DND-41 (cell line): ENCODE measurements around the gene NAGLU.

Experiments used
- ATAC-seq: fragments of 200-7000 bp; cut with Tn5 transposase; 3 replicates; pipeline ENCODE4 v1.9.1; 2021; ENCODE audit warnings: low read depth; ENCODE audit not compliant: insufficient read depth
- DNase-seq: peaks from one replicate; pipeline ENCODE4 v3.0.0-alpha.2; 2020
- H2AFZ ChIP-seq: 2 replicates; pipeline ENCODE4 v1.6.0; 2012; ENCODE audit warnings: low read depth, low read length
- H3K27ac ChIP-seq: 2 replicates; pipeline ENCODE4 v1.5.1; 2012; ENCODE audit warnings: low read length, inconsistent platforms
- H3K27me3 ChIP-seq: fragments of 200-600 bp; sonication (generic); 2 replicates; pipeline ENCODE4 v1.6.0; 2012; ENCODE audit warnings: low read length, mild to moderate bottlenecking, inconsistent platforms; ENCODE audit not compliant: insufficient read depth, poor library complexity
- H3K36me3 ChIP-seq: 2 replicates; pipeline ENCODE4 v1.5.1; 2012; ENCODE audit warnings: low read length, inconsistent platforms; ENCODE audit not compliant: insufficient read depth
- H3K4me1 ChIP-seq: 2 replicates; pipeline ENCODE4 v1.5.1; 2012; ENCODE audit warnings: mild to moderate bottlenecking, low read length; ENCODE audit not compliant: insufficient read depth
- H3K4me2 ChIP-seq: 2 replicates; pipeline ENCODE4 v1.6.0; 2012; ENCODE audit warnings: mild to moderate bottlenecking, moderate library complexity, low read length, inconsistent platforms; ENCODE audit not compliant: insufficient read depth
- H3K4me3 ChIP-seq, 2 experiments: fragments of 200-600 bp in 1 of 2; shearing (Covaris generic) in 1 of 2; 2 replicates each; pipeline ENCODE4 v1.5.1; 2012 to 2016; ENCODE audit warnings: inconsistent platforms in 2 of 2, low read length in 2 of 2, mild to moderate bottlenecking in 2 of 2, low read depth in 1 of 2, moderate library complexity in 1 of 2
- H3K79me2 ChIP-seq: 2 replicates; pipeline ENCODE4 v1.6.0; 2012; ENCODE audit warnings: low read length, inconsistent platforms; ENCODE audit not compliant: insufficient read depth
- H3K9ac ChIP-seq: 2 replicates; pipeline ENCODE4 v1.6.0; 2012; ENCODE audit warnings: low read depth, mild to moderate bottlenecking, inconsistent platforms, low read length, moderate library complexity
- H3K9me3 ChIP-seq: 2 replicates; pipeline ENCODE4 v1.5.1; 2012; ENCODE audit warnings: low read length, moderate library complexity, mild to moderate bottlenecking, inconsistent platforms; ENCODE audit not compliant: insufficient read depth, severe bottlenecking
- H4K20me1 ChIP-seq: 2 replicates; pipeline ENCODE4 v1.6.0; 2012; ENCODE audit warnings: low read length; ENCODE audit not compliant: insufficient read depth
- EZH2 ChIP-seq: IDR thresholded peaks from 3 replicates; pipeline ENCODE4 v1.6.1; 2012; ENCODE audit warnings: borderline replicate concordance, low read depth, mild to moderate bottlenecking, moderate library complexity, low read length, inconsistent platforms; ENCODE audit not compliant: severe bottlenecking
- TF ChIP-seq, protein P1 (sequence below): IDR thresholded peaks from 2 replicates; pipeline ENCODE4 v1.5.1; 2012; ENCODE audit warnings: borderline replicate concordance, low read length, moderate library complexity, mild to moderate bottlenecking; ENCODE audit not compliant: poor library complexity, severe bottlenecking; ENCODE audit errors: extremely low read depth

NAGLU gene

DNA sequence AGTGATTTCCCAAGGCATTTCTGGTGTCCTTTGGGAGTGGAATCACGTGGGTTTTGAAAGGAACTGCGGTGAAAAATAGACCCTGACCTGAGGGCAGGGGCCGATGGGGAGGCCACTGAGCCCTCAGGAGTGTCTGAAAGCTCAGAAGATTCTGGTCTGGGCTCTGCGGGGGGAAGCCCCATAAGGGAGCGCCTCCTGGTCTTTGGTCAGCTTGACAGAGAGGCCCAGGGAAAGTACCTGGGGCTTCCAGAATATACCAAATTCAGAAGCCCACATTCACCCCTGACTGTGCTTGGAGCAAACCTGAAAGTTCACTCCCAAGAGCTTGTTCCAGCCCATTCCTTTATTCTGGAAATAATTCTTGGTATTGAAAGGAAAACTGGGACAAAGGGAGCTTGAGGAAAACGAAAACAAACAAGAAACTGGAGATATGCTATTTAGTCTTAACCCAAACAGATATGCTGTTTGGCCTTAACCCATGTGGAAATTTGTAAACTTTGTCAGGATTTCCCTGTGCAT, 23.2 kb upstream of the NAGLU start:
- H3K79me2 ChIP-seq, result no peaks in the 10 kb centered on the region
- no peak overlapping the region for H3K4me3 ChIP-seq
- H2AFZ ChIP-seq, result no peak overlapping the region
- H3K9ac ChIP-seq, result no peak overlapping the region
- no peak for TF ChIP-seq EZH2
- TF ChIP-seq, protein P1, sequence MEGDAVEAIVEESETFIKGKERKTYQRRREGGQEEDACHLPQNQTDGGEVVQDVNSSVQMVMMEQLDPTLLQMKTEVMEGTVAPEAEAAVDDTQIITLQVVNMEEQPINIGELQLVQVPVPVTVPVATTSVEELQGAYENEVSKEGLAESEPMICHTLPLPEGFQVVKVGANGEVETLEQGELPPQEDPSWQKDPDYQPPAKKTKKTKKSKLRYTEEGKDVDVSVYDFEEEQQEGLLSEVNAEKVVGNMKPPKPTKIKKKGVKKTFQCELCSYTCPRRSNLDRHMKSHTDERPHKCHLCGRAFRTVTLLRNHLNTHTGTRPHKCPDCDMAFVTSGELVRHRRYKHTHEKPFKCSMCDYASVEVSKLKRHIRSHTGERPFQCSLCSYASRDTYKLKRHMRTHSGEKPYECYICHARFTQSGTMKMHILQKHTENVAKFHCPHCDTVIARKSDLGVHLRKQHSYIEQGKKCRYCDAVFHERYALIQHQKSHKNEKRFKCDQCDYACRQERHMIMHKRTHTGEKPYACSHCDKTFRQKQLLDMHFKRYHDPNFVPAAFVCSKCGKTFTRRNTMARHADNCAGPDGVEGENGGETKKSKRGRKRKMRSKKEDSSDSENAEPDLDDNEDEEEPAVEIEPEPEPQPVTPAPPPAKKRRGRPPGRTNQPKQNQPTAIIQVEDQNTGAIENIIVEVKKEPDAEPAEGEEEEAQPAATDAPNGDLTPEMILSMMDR, result no peak
- DNase-seq, result no peak
- H3K27me3 ChIP-seq, result peaks cover 34% of the 10 kb centered on the region
- H4K20me1 ChIP-seq, result peaks cover 2% of the 10 kb centered on the region; the same call in 1 of the 2 replicates
- no peaks in the 10 kb centered on the region for H3K36me3 ChIP-seq
- ATAC-seq, result no peak
- peaks cover 3% of the 10 kb centered on the region; the same call in 1 of the 2 replicates for H3K4me1 ChIP-seq
- no peak overlapping the region for H3K27ac ChIP-seq
- no peak overlapping the region for H3K4me2 ChIP-seq
- H3K9me3 ChIP-seq, result no peaks in the 10 kb centered on the region

DNA sequence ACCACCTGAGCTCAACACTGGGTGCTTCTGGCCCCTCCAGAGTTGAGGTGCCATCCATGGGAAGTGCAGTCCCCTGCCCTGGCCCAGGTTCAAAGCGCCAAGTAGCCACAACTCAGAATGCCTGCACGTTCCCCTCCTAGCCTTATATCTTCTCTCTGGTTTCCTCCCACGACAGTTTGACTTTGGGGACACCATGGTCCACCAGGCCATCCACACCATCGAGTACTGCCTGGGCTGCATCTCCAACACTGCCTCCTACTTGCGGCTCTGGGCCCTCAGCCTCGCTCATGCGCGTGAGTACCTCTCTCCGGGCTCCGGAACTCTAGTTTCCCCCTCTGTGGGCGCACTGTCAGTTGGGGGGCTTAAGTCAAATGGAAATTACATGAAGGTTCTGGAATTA, 22.4 kb upstream of the NAGLU start:
- Histone ChIP-seq H2AFZ (no peak overlapping the region), H3K4me3 (no peak overlapping the region), H3K9me3 (no peaks in the 10 kb centered on the region), H3K9ac (no peak overlapping the region), H4K20me1 (no peaks in the 10 kb centered on the region; the same call in 1 of the 2 replicates), H3K27ac (no peak overlapping the region), H3K4me1 (peaks cover 3% of the 10 kb centered on the region; the same call in 1 of the 2 replicates), H3K36me3 (no peaks in the 10 kb centered on the region), H3K79me2 (no peaks in the 10 kb centered on the region), H3K27me3 (peaks cover 27% of the 10 kb centered on the region), H3K4me2 (no peak overlapping the region)
- DNase-seq (no peak), ATAC-seq (no peak)
- TF ChIP-seq EZH2, result no peak
- TF ChIP-seq, protein P1, result no peak

DNA sequence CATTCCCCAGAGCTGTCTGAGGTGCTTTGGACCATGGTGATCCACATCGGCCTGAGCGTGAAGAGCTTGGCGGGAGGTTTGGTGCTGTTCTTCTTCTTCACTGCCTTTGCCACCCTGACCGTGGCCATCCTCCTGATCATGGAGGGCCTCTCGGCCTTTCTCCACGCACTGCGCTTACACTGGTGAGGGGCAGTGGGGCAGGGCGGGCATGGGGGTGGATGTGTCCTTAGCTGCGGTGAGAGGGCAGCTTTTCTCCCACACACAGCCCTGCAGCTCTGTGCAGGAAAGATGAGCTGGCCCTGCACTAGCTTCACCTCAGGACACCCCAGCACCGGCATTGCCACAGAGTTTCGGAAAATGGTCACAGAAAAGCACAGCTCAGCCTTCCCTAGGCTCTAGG, 21.8 kb upstream of the NAGLU start:
- peaks cover 3% of the 10 kb centered on the region; the same call in 1 of the 2 replicates for H3K4me1 ChIP-seq
- no peaks in the 10 kb centered on the region for H3K79me2 ChIP-seq
- H2AFZ ChIP-seq, result no peak overlapping the region
- H3K36me3 ChIP-seq, result no peaks in the 10 kb centered on the region
- DNase-seq (no peak), ATAC-seq (no peak)
- no peak overlapping the region for H3K9ac ChIP-seq
- H3K9me3 ChIP-seq, result no peaks in the 10 kb centered on the region
- no peak overlapping the region for H3K4me3 ChIP-seq
- H3K4me2 ChIP-seq, result no peak overlapping the region
- TF ChIP-seq, protein P1, result no peak
- TF ChIP-seq EZH2, result no peak
- H3K27ac ChIP-seq, result no peak overlapping the region
- no peaks in the 10 kb centered on the region; the same call in 1 of the 2 replicates for H4K20me1 ChIP-seq
- peaks cover 21% of the 10 kb centered on the region for H3K27me3 ChIP-seq

DNA sequence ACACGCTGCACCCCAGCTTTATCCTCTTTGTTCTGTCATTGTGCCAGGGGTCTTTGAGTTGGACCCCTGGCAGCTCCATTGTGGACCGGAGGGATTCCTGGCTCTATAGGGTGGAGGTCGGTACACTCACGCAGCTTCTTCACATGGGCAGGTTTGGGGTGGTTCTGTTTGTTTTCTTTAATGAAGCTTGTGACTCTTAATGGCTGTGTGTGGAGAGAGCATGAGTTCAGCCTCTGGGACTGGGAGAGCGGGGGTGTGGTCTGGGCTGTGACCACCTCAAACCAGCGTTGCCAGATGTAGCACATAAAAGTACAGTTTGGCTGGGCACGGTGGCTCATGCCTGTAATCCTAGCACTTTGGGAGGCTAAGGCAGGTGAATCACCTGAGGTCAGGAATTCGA, 21.2 kb upstream of the NAGLU start:
- no peaks in the 10 kb centered on the region; the same call in 1 of the 2 replicates for H4K20me1 ChIP-seq
- H3K4me1 ChIP-seq, result peaks cover 3% of the 10 kb centered on the region; the same call in 1 of the 2 replicates
- ATAC-seq, result no peak
- DNase-seq, result no peak
- no peak overlapping the region for H3K4me2 ChIP-seq
- H3K79me2 ChIP-seq, result no peaks in the 10 kb centered on the region
- no peaks in the 10 kb centered on the region for H3K36me3 ChIP-seq
- no peak overlapping the region for H3K9ac ChIP-seq
- no peak overlapping the region for H2AFZ ChIP-seq
- no peaks in the 10 kb centered on the region for H3K9me3 ChIP-seq
- no peak overlapping the region for H3K27ac ChIP-seq
- TF ChIP-seq, protein P1, result no peak
- no peak for TF ChIP-seq EZH2
- H3K27me3 ChIP-seq, result peaks cover 18% of the 10 kb centered on the region
- H3K4me3 ChIP-seq, result no peak overlapping the region
